DOHH2 (cell line): ENCODE results near the gene BRAF.
"Not testable (repeated sequence)": the region's sequence is repeated elsewhere in the genome, so short reads cannot be mapped to it uniquely, and the experiment has no call there.

Experiments
- EZH2phosphoT487 ChIP-seq: fragments of 200-600 bp; sonication (generic); IDR thresholded peaks from 2 replicates; pipeline ENCODE4 v1.6.1; 2017; ENCODE audit warnings: borderline replicate concordance, mild to moderate bottlenecking, antibody characterized with exemption, low read length, moderate library complexity, mixed read lengths
- TF ChIP-seq, protein P1 (sequence below): fragments of 200-600 bp; sonication (generic); IDR thresholded peaks from one replicate; pipeline ENCODE4 v1.5.1; 2014; ENCODE audit warnings: antibody characterized with exemption, mild to moderate bottlenecking, low read depth, low read length; ENCODE audit not compliant: poor library complexity, severe bottlenecking

DNA sequence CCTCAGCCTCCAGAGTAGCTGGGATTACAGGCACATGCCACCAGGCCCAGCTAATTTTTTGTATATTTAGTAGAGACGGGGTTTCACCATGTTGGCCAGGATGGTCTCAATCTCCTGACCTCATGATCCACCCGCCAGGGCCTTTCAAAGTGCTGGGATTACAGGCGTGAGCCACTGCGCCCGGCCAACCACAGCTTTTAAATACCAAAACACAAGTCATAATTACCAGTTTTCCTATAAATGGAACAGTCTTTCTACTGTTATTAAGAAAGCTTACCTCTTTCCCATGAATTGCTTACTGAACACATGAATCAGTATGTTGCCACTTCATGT lies 11.2 kb downstream of the BRAF start:
- TF ChIP-seq, protein P1, sequence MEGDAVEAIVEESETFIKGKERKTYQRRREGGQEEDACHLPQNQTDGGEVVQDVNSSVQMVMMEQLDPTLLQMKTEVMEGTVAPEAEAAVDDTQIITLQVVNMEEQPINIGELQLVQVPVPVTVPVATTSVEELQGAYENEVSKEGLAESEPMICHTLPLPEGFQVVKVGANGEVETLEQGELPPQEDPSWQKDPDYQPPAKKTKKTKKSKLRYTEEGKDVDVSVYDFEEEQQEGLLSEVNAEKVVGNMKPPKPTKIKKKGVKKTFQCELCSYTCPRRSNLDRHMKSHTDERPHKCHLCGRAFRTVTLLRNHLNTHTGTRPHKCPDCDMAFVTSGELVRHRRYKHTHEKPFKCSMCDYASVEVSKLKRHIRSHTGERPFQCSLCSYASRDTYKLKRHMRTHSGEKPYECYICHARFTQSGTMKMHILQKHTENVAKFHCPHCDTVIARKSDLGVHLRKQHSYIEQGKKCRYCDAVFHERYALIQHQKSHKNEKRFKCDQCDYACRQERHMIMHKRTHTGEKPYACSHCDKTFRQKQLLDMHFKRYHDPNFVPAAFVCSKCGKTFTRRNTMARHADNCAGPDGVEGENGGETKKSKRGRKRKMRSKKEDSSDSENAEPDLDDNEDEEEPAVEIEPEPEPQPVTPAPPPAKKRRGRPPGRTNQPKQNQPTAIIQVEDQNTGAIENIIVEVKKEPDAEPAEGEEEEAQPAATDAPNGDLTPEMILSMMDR = not testable (repeated sequence)
- not testable (repeated sequence) for TF ChIP-seq EZH2phosphoT487
